ENCODE data around the gene SEMA5A.

Gene SEMA5A

GRCh38 chr5:9124071-9124470 is 421.8 kb downstream of the SEMA5A start:
- Histone ChIP-seq H3K4me2 (ENCODE audit: insufficient read depth, low read length, poor library complexity, severe bottlenecking) (no peak overlapping the region), H3K9ac (ENCODE audit: low read depth, low read length, poor library complexity) (no peak overlapping the region), H3K27me3 (ENCODE audit: control insufficient read depth in 3 of 3, insufficient read depth in 3 of 3, low read depth in 1 of 3, low read length in 3 of 3) (no peaks in the 10 kb centered on the region), H2BK120ac (ENCODE audit: low read depth, low read length) (no peak overlapping the region), H3K79me1 (ENCODE audit: low read depth, low read length) (peaks cover 4% of the 10 kb centered on the region), H2AK5ac (ENCODE audit: low read depth, low read length) (peak overlapping the region; percentile 42), H3K18ac (ENCODE audit: low read length) (no peak overlapping the region), H3K23ac (ENCODE audit: low read depth, low read length, poor library complexity) (no peak overlapping the region), H3K36me3 (replicated peaks in 1 of 2; ENCODE audit: control insufficient read depth in 2 of 2, insufficient read depth in 2 of 2, low read length in 2 of 2) (peaks cover 0 to 6% of the 10 kb centered on the region in 2 donors), H3K14ac (ENCODE audit: low read length) (peak overlapping the region; percentile 26), H3K9me3 (replicated peaks in 1 of 2; ENCODE audit: control insufficient read depth in 2 of 2, insufficient read depth in 1 of 2, low read depth in 1 of 2, low read length in 2 of 2) (peaks cover 0 to 2% of the 10 kb centered on the region in 2 donors), H2BK5ac (ENCODE audit: low read length) (peak overlapping the region; percentile 46), H3K4ac (ENCODE audit: low read length) (no peak overlapping the region), H3K4me1 (ENCODE audit: control insufficient read depth in 2 of 2, insufficient read depth in 1 of 2, low read depth in 1 of 2, low read length in 2 of 2) (peaks cover 8 to 11% of the 10 kb centered on the region in 2 donors), H2BK12ac (ENCODE audit: low read length) (no peak overlapping the region), H4K8ac (ENCODE audit: low read depth, low read length) (no peak overlapping the region), H3K4me3 (ENCODE audit: low read length in 2 of 2) (peak overlapping the region in 1 of 2 donors; percentile 4), H2AFZ (ENCODE audit: low read length) (no peak overlapping the region), H4K91ac (ENCODE audit: low read depth, low read length, poor library complexity) (no peak overlapping the region), H3K27ac (replicated peaks; ENCODE audit: low read length) (no peak overlapping the region), H2BK15ac (ENCODE audit: low read length) (peak overlapping the region; percentile 59)
- no CpG with 5 or more reads among the region's 3 CpGs for WGBS, 2 donors (ENCODE audit: extremely low coverage in 2 of 2, insufficient read length in 2 of 2, insufficient replicate concordance in 1 of 2)
- DNase-seq (ENCODE audit: low spot score): no peak

GRCh38 chr5:9122528-9122927 is 423.3 kb downstream of the SEMA5A start:
- no CpG with 5 or more reads among the region's 16 CpGs for WGBS, 2 donors (ENCODE audit: extremely low coverage in 2 of 2, insufficient read length in 2 of 2, insufficient replicate concordance in 1 of 2)
- no peak overlapping the region for H3K4ac ChIP-seq (ENCODE audit: low read length)
- H3K4me3 ChIP-seq (ENCODE audit: low read length in 2 of 2): no peak overlapping the region
- no peak overlapping the region for H3K23ac ChIP-seq (ENCODE audit: low read depth, low read length, poor library complexity)
- H2BK5ac ChIP-seq (ENCODE audit: low read length): no peak overlapping the region
- H3K27me3 ChIP-seq (ENCODE audit: control insufficient read depth in 3 of 3, insufficient read depth in 3 of 3, low read depth in 1 of 3, low read length in 3 of 3): no peaks in the 10 kb centered on the region
- peaks cover 0 to 12% of the 10 kb centered on the region in 2 donors for H3K36me3 ChIP-seq (replicated peaks in 1 of 2; ENCODE audit: control insufficient read depth in 2 of 2, insufficient read depth in 2 of 2, low read length in 2 of 2)
- H4K8ac ChIP-seq (ENCODE audit: low read depth, low read length): no peak overlapping the region
- no peak overlapping the region for H3K27ac ChIP-seq (replicated peaks; ENCODE audit: low read length)
- H2BK12ac ChIP-seq (ENCODE audit: low read length): no peak overlapping the region
- no peak overlapping the region for H3K14ac ChIP-seq (ENCODE audit: low read length)
- no peak for DNase-seq (ENCODE audit: low spot score)
- no peak overlapping the region for H4K91ac ChIP-seq (ENCODE audit: low read depth, low read length, poor library complexity)
- H3K79me1 ChIP-seq (ENCODE audit: low read depth, low read length): peaks cover 4% of the 10 kb centered on the region
- H3K4me2 ChIP-seq (ENCODE audit: insufficient read depth, low read length, poor library complexity, severe bottlenecking): no peak overlapping the region
- H2BK120ac ChIP-seq (ENCODE audit: low read depth, low read length): no peak overlapping the region
- H3K18ac ChIP-seq (ENCODE audit: low read length): no peak overlapping the region
- no peak overlapping the region for H2AFZ ChIP-seq (ENCODE audit: low read length)
- H2AK5ac ChIP-seq (ENCODE audit: low read depth, low read length): no peak overlapping the region
- no peak overlapping the region for H3K9ac ChIP-seq (ENCODE audit: low read depth, low read length, poor library complexity)
- H3K4me1 ChIP-seq (ENCODE audit: control insufficient read depth in 2 of 2, insufficient read depth in 1 of 2, low read depth in 1 of 2, low read length in 2 of 2): peaks cover 8 to 11% of the 10 kb centered on the region in 2 donors
- H2BK15ac ChIP-seq (ENCODE audit: low read length): no peak overlapping the region
- peaks cover 0 to 4% of the 10 kb centered on the region in 2 donors for H3K9me3 ChIP-seq (replicated peaks in 1 of 2; ENCODE audit: control insufficient read depth in 2 of 2, insufficient read depth in 1 of 2, low read depth in 1 of 2, low read length in 2 of 2)

- Histone ChIP-seq H2AK5ac (ENCODE audit: low read depth, low read length) (no peak overlapping the region), H3K36me3 (replicated peaks in 1 of 2; ENCODE audit: control insufficient read depth in 2 of 2, insufficient read depth in 2 of 2, low read length in 2 of 2) (peaks cover 0 to 15% of the 10 kb centered on the region in 2 donors), H4K91ac (ENCODE audit: low read depth, low read length, poor library complexity) (no peak overlapping the region), H3K27ac (replicated peaks; ENCODE audit: low read length) (no peak overlapping the region), H3K9me3 (replicated peaks in 1 of 2; ENCODE audit: control insufficient read depth in 2 of 2, insufficient read depth in 1 of 2, low read depth in 1 of 2, low read length in 2 of 2) (peaks cover 0 to 6% of the 10 kb centered on the region in 2 donors), H3K27me3 (ENCODE audit: control insufficient read depth in 3 of 3, insufficient read depth in 3 of 3, low read depth in 1 of 3, low read length in 3 of 3) (no peaks in the 10 kb centered on the region), H2BK12ac (ENCODE audit: low read length) (no peak overlapping the region), H2BK5ac (ENCODE audit: low read length) (no peak overlapping the region), H2BK120ac (ENCODE audit: low read depth, low read length) (no peak overlapping the region), H3K4me1 (ENCODE audit: control insufficient read depth in 2 of 2, insufficient read depth in 1 of 2, low read depth in 1 of 2, low read length in 2 of 2) (peaks cover 0 to 4% of the 10 kb centered on the region in 2 donors), H3K4ac (ENCODE audit: low read length) (no peak overlapping the region), H3K23ac (ENCODE audit: low read depth, low read length, poor library complexity) (no peak overlapping the region), H3K18ac (ENCODE audit: low read length) (no peak overlapping the region), H3K4me2 (ENCODE audit: insufficient read depth, low read length, poor library complexity, severe bottlenecking) (no peak overlapping the region), H3K79me1 (ENCODE audit: low read depth, low read length) (peaks cover 4% of the 10 kb centered on the region), H2AFZ (ENCODE audit: low read length) (no peak overlapping the region), H4K8ac (ENCODE audit: low read depth, low read length) (no peak overlapping the region), H3K14ac (ENCODE audit: low read length) (no peak overlapping the region), H3K4me3 (ENCODE audit: low read length in 2 of 2) (no peak overlapping the region), H3K9ac (ENCODE audit: low read depth, low read length, poor library complexity) (no peak overlapping the region), H2BK15ac (ENCODE audit: low read length) (no peak overlapping the region)
- no peak for DNase-seq (ENCODE audit: low spot score)
- no CpG with 5 or more reads among the region's 1 CpG for WGBS, 2 donors (ENCODE audit: extremely low coverage in 2 of 2, insufficient read length in 2 of 2, insufficient replicate concordance in 1 of 2)
These were observed 424.3 kb downstream of the SEMA5A start for GRCh38 chr5:9121597-9121996.

GRCh38 chr5:9118852-9119251 is 427.0 kb downstream of the SEMA5A start:
- WGBS, 2 donors (ENCODE audit: extremely low coverage in 2 of 2, insufficient read length in 2 of 2, insufficient replicate concordance in 1 of 2): no CpG with 5 or more reads among the region's 22 CpGs
- Histone ChIP-seq H3K9me3 (replicated peaks in 1 of 2; ENCODE audit: control insufficient read depth in 2 of 2, insufficient read depth in 1 of 2, low read depth in 1 of 2, low read length in 2 of 2) (peaks cover 8 to 16% of the 10 kb centered on the region in 2 donors), H2AFZ (ENCODE audit: low read length) (no peak overlapping the region), H4K8ac (ENCODE audit: low read depth, low read length) (no peak overlapping the region), H3K36me3 (replicated peaks in 1 of 2; ENCODE audit: control insufficient read depth in 2 of 2, insufficient read depth in 2 of 2, low read length in 2 of 2) (peaks cover 0 to 20% of the 10 kb centered on the region in 2 donors), H2BK12ac (ENCODE audit: low read length) (peak overlapping the region; percentile 16), H2BK5ac (ENCODE audit: low read length) (no peak overlapping the region), H3K4ac (ENCODE audit: low read length) (no peak overlapping the region), H4K91ac (ENCODE audit: low read depth, low read length, poor library complexity) (no peak overlapping the region), H2BK120ac (ENCODE audit: low read depth, low read length) (peak overlapping the region; percentile 26), H2BK15ac (ENCODE audit: low read length) (no peak overlapping the region), H3K27ac (replicated peaks; ENCODE audit: low read length) (no peak overlapping the region), H3K18ac (ENCODE audit: low read length) (peak overlapping the region; percentile 74), H2AK5ac (ENCODE audit: low read depth, low read length) (no peak overlapping the region), H3K23ac (ENCODE audit: low read depth, low read length, poor library complexity) (peak overlapping the region; percentile 34), H3K79me1 (ENCODE audit: low read depth, low read length) (no peaks in the 10 kb centered on the region), H3K27me3 (ENCODE audit: control insufficient read depth in 3 of 3, insufficient read depth in 3 of 3, low read depth in 1 of 3, low read length in 3 of 3) (no peaks in the 10 kb centered on the region), H3K9ac (ENCODE audit: low read depth, low read length, poor library complexity) (peak overlapping the region; percentile 34), H3K4me3 (ENCODE audit: low read length in 2 of 2) (no peak overlapping the region), H3K4me1 (ENCODE audit: control insufficient read depth in 2 of 2, insufficient read depth in 1 of 2, low read depth in 1 of 2, low read length in 2 of 2) (no peaks in the 10 kb centered on the region), H3K14ac (ENCODE audit: low read length) (peak overlapping the region; percentile 79), H3K4me2 (ENCODE audit: insufficient read depth, low read length, poor library complexity, severe bottlenecking) (no peak overlapping the region)
- DNase-seq (ENCODE audit: low spot score): no peak
